B cell (primary cell): ENCODE data around the gene PARD3. TPM values are rescaled to one million over a fixed set of nuclear protein-coding genes. Genes with fewer than 3 reads are reported as not detected.

Experiments
- ATAC-seq: fragments of 200-7000 bp; cut with Tn5 transposase; one replicate; pipeline ENCODE4 v1.10.0; 2021; ENCODE audit warnings: low read depth, mild to moderate bottlenecking, moderate number of reproducible peaks, moderate library complexity
- CTCF ChIA-PET: fragments of 350-600 bp; sonication (Branson Sonifier 250); formaldehyde crosslinking; loops from one replicate; lab custom pipeline; 2021; ENCODE audit warnings: antibody characterized with exemption, inconsistent platforms; lab: Charles Lee
- POLR2A ChIA-PET: fragments of 350-600 bp; sonication (Branson Sonifier 250); formaldehyde crosslinking; loops from one replicate; lab custom pipeline; 2021; ENCODE audit warnings: antibody characterized with exemption; lab: Charles Lee
- DNase-seq: peaks from one replicate; pipeline ENCODE4 v3.0.0; 2013
- H2AFZ ChIP-seq: 2 replicates; pipeline ENCODE4 v1.6.1; 2012; ENCODE audit warnings: mild to moderate bottlenecking, low read depth, low read length; ENCODE audit not compliant: insufficient read depth, poor library complexity, severe bottlenecking
- H3K27ac ChIP-seq, 2 donors: 1 replicate in 1 of 2; 2 replicates in 1 of 2; pipeline ENCODE4 v1.5.1; 2012 to 2013; ENCODE audit warnings: low read length in 2 of 2, mild to moderate bottlenecking in 2 of 2, moderate library complexity in 1 of 2
- H3K27me3 ChIP-seq, 4 experiments: fragments of 200-600 bp in 1 of 4; sonication (generic) in 1 of 4; replicated peaks in 1 of 4; 1 replicate in 2 of 4; 2 replicates in 2 of 4; pipeline versions ENCODE4 v1.6.1 to v1.7.0; 2013 to 2016; ENCODE audit warnings: low read length in 3 of 4, mild to moderate bottlenecking in 2 of 4, mixed read lengths in 1 of 4, moderate library complexity in 1 of 4; ENCODE audit not compliant: insufficient read depth in 4 of 4, control insufficient read depth in 3 of 4; ENCODE audit errors: control extremely low read depth in 1 of 4
- H3K36me3 ChIP-seq, 2 experiments: replicated peaks in 1 of 2; 1 replicate in 1 of 2; 2 replicates in 1 of 2; pipeline versions ENCODE4 v1.6.1 to v1.7.1; 2013; ENCODE audit warnings: low read length in 1 of 2; ENCODE audit not compliant: insufficient read depth in 2 of 2, control insufficient read depth in 1 of 2; ENCODE audit errors: control extremely low read depth in 1 of 2, extremely low read depth in 1 of 2
- H3K4me1 ChIP-seq, 2 donors: fragments of 200-600 bp in 1 of 2; sonication (generic) in 1 of 2; 1 replicate in 1 of 2; 2 replicates in 1 of 2; pipeline versions ENCODE4 v1.5.1 to v1.6.1; 2013 to 2017; ENCODE audit warnings: low read length in 2 of 2; ENCODE audit not compliant: control insufficient read depth in 2 of 2, insufficient read depth in 2 of 2
- H3K4me2 ChIP-seq: replicated peaks from 2 replicates; pipeline ENCODE3; 2012; ENCODE audit warnings: mild to moderate bottlenecking, low read depth, low read length; ENCODE audit not compliant: poor library complexity, severe bottlenecking
- H3K4me3 ChIP-seq, 5 experiments: fragments of 200-600 bp in 1 of 5; sonication (generic) in 1 of 5; 1 replicate in 3 of 5; 2 replicates in 2 of 5; pipeline versions ENCODE4 v1.5.1 to v1.7.0; 2011 to 2016; ENCODE audit warnings: low read length in 4 of 5, mild to moderate bottlenecking in 4 of 5, low read depth in 2 of 5, control low read depth in 1 of 5, moderate library complexity in 1 of 5; ENCODE audit not compliant: insufficient read depth in 1 of 5; ENCODE audit errors: control extremely low read depth in 1 of 5, extremely low read depth in 1 of 5
- H3K79me2 ChIP-seq: fragments of 200-600 bp; sonication (generic); one replicate; pipeline ENCODE4 v1.6.0; 2016; ENCODE audit warnings: low read length; ENCODE audit not compliant: control insufficient read depth, insufficient read depth
- H3K9ac ChIP-seq: fragments of 200-600 bp; sonication (generic); 2 replicates; pipeline ENCODE4 v1.6.1; 2017; ENCODE audit warnings: mild to moderate bottlenecking, low read length, moderate library complexity
- H3K9me3 ChIP-seq, 3 donors: one replicate each; pipeline versions ENCODE4 v1.6.1 to v1.7.1; 2013; ENCODE audit warnings: low read length in 2 of 3; ENCODE audit not compliant: control insufficient read depth in 2 of 3, insufficient read depth in 1 of 3; ENCODE audit errors: control extremely low read depth in 1 of 3
- H4K20me1 ChIP-seq: 2 replicates; pipeline ENCODE4 v1.6.0; 2012; ENCODE audit warnings: mild to moderate bottlenecking, low read length; ENCODE audit not compliant: insufficient read depth, control insufficient read depth, poor library complexity, severe bottlenecking
- H3K27ac Mint-ChIP-seq: one replicate; pipeline ENCODE4 v1.8.0; 2021; ENCODE audit warnings: mixed read lengths
- H3K27me3 Mint-ChIP-seq: one replicate; pipeline ENCODE4 v1.8.0; 2021; ENCODE audit warnings: mixed read lengths
- H3K4me1 Mint-ChIP-seq: one replicate; pipeline ENCODE4 v1.8.0; 2021; ENCODE audit warnings: mixed read lengths
- H3K4me3 Mint-ChIP-seq: one replicate; pipeline ENCODE4 v1.8.0; 2021; ENCODE audit warnings: mixed read lengths
- H3K9me3 Mint-ChIP-seq: one replicate; pipeline ENCODE4 v1.8.0; 2022; ENCODE audit warnings: mixed read lengths; ENCODE audit not compliant: insufficient read depth
- CTCF ChIP-seq: fragments of 200-600 bp; IDR thresholded peaks from one replicate; pipeline ENCODE4 v1.8.0; 2022; ENCODE audit warnings: antibody characterized with exemption, mild to moderate bottlenecking
- EZH2 ChIP-seq: IDR thresholded peaks from 2 replicates; pipeline ENCODE4 v1.6.1; 2012; ENCODE audit warnings: borderline replicate concordance, low read depth, mild to moderate bottlenecking, moderate library complexity, low read length; ENCODE audit not compliant: insufficient read depth, poor library complexity, severe bottlenecking
- whole genome bisulfite sequencing: methylation state at CpG from one replicate; pipeline ENCODE4 v1.1.5; 2013; ENCODE audit warnings: missing lambda C conversion rate; ENCODE audit not compliant: insufficient coverage; 5-methylcytosine and 5-hydroxymethylcytosine counted together
- intact Hi-C: fragments of 100-400 bp; cut with micrococcal nuclease; formaldehyde crosslinking; loops from one replicate; pipeline ENCODE4 v1.10.0; 2022
- polyA plus RNA-seq: library from polyadenylated mRNA; depleted of rRNA; stranded (reverse); fragments of >200 nt; gene quantifications from 2 replicates; pipeline ENCODE4 v1.2.3, GENCODE V29; 2012
- total RNA-seq, 2 donors: library from RNA; stranded (reverse); fragments of 120-200 nt in 1 of 2; gene quantifications; 1 replicate in 1 of 2; 2 replicates in 1 of 2; pipeline versions ENCODE4 v1.2.3 to v1.2.4, GENCODE V29; 2013 to 2022

The PARD3 gene
- total and polyA plus RNA-seq, 2 donors (not counting 1 experiment from before 2014, with no cell fraction given), result not detected

GRCh38 chr10:34797155-34797554 lies 17.9 kb downstream of the PARD3 start:
- ChIA-PET CTCF (no interaction called here), POLR2A (no interaction called here)
- H3K9ac ChIP-seq, result no peak overlapping the region
- ATAC-seq (no peak), DNase-seq (no peak)
- no peaks in the 10 kb centered on the region for H3K9me3 ChIP-seq
- intact Hi-C loops, result no loop called here
- H2AFZ ChIP-seq, result no peak overlapping the region
- H4K20me1 ChIP-seq, result no peaks in the 10 kb centered on the region
- WGBS, result 100% methylated on average over 3 of the region's 6 CpGs
- Mint-ChIP-seq H3K4me1 (no peaks in the 10 kb centered on the region), H3K9me3 (no peaks in the 10 kb centered on the region), H3K4me3 (no peak overlapping the region), H3K27me3 (no peaks in the 10 kb centered on the region), H3K27ac (no peak overlapping the region)
- H3K36me3 ChIP-seq, result no peaks in the 10 kb centered on the region
- TF ChIP-seq CTCF (no peak), EZH2 (no peak)
- H3K27me3 ChIP-seq, result no peaks in the 10 kb centered on the region
- no peaks in the 10 kb centered on the region for H3K79me2 ChIP-seq
- H3K27ac ChIP-seq, result no peak overlapping the region
- no peak overlapping the region for H3K4me3 ChIP-seq
- H3K4me1 ChIP-seq, result no peaks in the 10 kb centered on the region
- H3K4me2 ChIP-seq, result no peak overlapping the region

DNA sequence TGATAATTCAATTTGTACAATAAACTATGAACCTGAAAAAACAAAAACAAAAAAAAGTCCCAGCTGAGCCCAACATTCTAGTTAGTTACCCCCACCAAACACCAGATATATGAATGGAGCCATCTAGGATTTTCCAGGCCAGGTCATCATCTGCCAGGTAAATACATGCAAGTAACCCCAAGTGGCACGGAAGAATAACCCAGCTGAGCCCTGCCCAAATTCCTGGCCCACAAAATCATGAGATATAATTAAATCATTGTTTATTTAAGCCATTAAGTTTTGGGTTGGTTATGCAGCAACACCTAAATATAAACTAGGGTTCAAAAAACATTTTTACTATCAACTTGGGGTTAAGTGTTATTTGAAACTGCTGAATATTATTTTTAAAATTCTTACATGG lies 19.0 kb downstream of the PARD3 start:
- POLR2A ChIA-PET, result no interaction called here
- CTCF ChIA-PET, result no interaction called here
- H3K9me3 Mint-ChIP-seq, result no peaks in the 10 kb centered on the region
- WGBS, result no CpG with 5 or more reads among the region's 1 CpG
- no peaks in the 10 kb centered on the region for H3K79me2 ChIP-seq
- H3K27ac ChIP-seq, result no peak overlapping the region
- no peak overlapping the region for H3K27ac Mint-ChIP-seq
- TF ChIP-seq CTCF (no peak), EZH2 (no peak)
- no peak overlapping the region for H3K4me3 ChIP-seq
- no peak overlapping the region for H3K4me3 Mint-ChIP-seq
- no peaks in the 10 kb centered on the region for H3K36me3 ChIP-seq
- ATAC-seq (no peak), DNase-seq (no peak)
- no peaks in the 10 kb centered on the region for H3K4me1 Mint-ChIP-seq
- no peaks in the 10 kb centered on the region for H4K20me1 ChIP-seq
- H3K9ac ChIP-seq, result no peak overlapping the region
- no peaks in the 10 kb centered on the region for H3K4me1 ChIP-seq
- H3K27me3 ChIP-seq, result no peaks in the 10 kb centered on the region
- no peaks in the 10 kb centered on the region for H3K27me3 Mint-ChIP-seq
- H3K9me3 ChIP-seq, result no peaks in the 10 kb centered on the region
- no peak overlapping the region for H3K4me2 ChIP-seq
- H2AFZ ChIP-seq, result no peak overlapping the region
- intact Hi-C loops, result no loop called here
